ENCODE results near the gene PSEN2. TPM values are rescaled to one million over a fixed set of nuclear protein-coding genes. Genes with fewer than 3 reads are reported as not detected.
A peak's percentile ranks its signal among the peaks of the same experiment; 100 is the strongest.

PSEN2 gene
- total and polyA plus RNA-seq, 9 of the 15 experiments (the other 6 are each of a cell fraction or from before 2014, with no cell fraction given): 2.3 to 21.5 (median 13.7) TPM

DNA sequence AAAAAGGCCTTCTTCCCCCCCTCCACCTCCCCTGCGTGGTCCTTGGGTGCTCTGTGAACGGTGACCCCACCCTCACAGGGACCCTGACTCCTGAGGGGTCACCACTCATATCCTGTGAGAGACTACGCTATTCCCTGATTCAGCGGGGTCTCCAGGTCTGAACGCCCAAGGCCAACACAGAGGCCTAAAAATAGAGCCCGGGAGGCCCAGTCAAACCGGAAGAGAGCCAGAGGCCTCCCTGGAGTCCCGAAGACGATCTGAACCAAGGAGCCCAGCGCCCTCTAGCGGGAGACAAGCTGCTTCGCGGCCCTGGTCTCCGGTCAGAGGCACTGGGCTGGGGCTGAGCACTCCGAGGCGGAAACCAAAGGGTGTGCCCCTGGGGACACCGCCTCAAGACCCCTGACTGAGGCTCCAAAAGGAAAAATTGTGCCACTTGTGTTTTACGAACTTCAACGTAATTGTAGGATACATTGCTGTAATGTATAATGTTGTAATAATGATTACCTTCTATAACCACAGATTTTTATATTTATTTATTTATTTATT lies 42.4 kb upstream of the PSEN2 start (continued):
- TF ChIP-seq ZNF324 (CRISPR knock-in tag; IDR thresholded peaks at IDR 0.05) (no peak), SMARCB1 (IDR thresholded peaks at IDR 0.05; ENCODE audit: insufficient read length, low read depth) (no peak), SRF (CRISPR knock-in tag; IDR thresholded peaks at IDR 0.05) (peak in 1 of 2 experiments; percentile 48; a peak in 1 of 4 replicates), ZNF785 (CRISPR knock-in tag; IDR thresholded peaks at IDR 0.05) (no peak), NFE2L1 (tag; IDR thresholded peaks at IDR 0.05; ENCODE audit: borderline replicate concordance, low read depth) (no peak), ZNF668 (CRISPR knock-in tag; IDR thresholded peaks at IDR 0.05) (0 out of 2 replicates have a peak, but pooled peaks have one; percentile 2), FOXM1 (IDR thresholded peaks at IDR 0.05; ENCODE audit: low read depth) (no peak), FOXM1 (CRISPR knock-in tag; IDR thresholded peaks at IDR 0.05; ENCODE audit: low read depth) (no peak), PTBP1 (IDR thresholded peaks at IDR 0.05; ENCODE audit: low read depth, low read length) (no peak), NR4A1 (CRISPR knock-in tag; IDR thresholded peaks at IDR 0.05) (no peak), NR4A1 (tag; IDR thresholded peaks at IDR 0.05) (no peak), ZNF778 (CRISPR knock-in tag; IDR thresholded peaks at IDR 0.05) (no peak), CHD1 (IDR thresholded peaks at IDR 0.05; ENCODE audit: low read length) (no peak)
- TF ChIP-seq, protein P1, sequence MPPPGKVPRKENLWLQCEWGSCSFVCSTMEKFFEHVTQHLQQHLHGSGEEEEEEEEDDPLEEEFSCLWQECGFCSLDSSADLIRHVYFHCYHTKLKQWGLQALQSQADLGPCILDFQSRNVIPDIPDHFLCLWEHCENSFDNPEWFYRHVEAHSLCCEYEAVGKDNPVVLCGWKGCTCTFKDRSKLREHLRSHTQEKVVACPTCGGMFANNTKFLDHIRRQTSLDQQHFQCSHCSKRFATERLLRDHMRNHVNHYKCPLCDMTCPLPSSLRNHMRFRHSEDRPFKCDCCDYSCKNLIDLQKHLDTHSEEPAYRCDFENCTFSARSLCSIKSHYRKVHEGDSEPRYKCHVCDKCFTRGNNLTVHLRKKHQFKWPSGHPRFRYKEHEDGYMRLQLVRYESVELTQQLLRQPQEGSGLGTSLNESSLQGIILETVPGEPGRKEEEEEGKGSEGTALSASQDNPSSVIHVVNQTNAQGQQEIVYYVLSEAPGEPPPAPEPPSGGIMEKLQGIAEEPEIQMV (tag; conservative IDR thresholded peaks at IDR 0.05; ENCODE audit: low read depth): peak; percentile 64
- TF ChIP-seq, protein P2, sequence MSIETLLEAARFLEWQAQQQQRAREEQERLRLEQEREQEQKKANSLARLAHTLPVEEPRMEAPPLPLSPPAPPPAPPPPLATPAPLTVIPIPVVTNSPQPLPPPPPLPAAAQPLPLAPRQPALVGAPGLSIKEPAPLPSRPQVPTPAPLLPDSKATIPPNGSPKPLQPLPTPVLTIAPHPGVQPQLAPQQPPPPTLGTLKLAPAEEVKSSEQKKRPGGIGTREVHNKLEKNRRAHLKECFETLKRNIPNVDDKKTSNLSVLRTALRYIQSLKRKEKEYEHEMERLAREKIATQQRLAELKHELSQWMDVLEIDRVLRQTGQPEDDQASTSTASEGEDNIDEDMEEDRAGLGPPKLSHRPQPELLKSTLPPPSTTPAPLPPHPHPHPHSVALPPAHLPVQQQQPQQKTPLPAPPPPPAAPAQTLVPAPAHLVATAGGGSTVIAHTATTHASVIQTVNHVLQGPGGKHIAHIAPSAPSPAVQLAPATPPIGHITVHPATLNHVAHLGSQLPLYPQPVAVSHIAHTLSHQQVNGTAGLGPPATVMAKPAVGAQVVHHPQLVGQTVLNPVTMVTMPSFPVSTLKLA (conservative IDR thresholded peaks at IDR 0.05): no peak
- TF ChIP-seq, protein P3, sequence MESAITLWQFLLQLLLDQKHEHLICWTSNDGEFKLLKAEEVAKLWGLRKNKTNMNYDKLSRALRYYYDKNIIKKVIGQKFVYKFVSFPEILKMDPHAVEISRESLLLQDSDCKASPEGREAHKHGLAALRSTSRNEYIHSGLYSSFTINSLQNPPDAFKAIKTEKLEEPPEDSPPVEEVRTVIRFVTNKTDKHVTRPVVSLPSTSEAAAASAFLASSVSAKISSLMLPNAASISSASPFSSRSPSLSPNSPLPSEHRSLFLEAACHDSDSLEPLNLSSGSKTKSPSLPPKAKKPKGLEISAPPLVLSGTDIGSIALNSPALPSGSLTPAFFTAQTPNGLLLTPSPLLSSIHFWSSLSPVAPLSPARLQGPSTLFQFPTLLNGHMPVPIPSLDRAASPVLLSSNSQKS (CRISPR knock-in tag; IDR thresholded peaks at IDR 0.05): no peak
- TF ChIP-seq, protein P4, sequence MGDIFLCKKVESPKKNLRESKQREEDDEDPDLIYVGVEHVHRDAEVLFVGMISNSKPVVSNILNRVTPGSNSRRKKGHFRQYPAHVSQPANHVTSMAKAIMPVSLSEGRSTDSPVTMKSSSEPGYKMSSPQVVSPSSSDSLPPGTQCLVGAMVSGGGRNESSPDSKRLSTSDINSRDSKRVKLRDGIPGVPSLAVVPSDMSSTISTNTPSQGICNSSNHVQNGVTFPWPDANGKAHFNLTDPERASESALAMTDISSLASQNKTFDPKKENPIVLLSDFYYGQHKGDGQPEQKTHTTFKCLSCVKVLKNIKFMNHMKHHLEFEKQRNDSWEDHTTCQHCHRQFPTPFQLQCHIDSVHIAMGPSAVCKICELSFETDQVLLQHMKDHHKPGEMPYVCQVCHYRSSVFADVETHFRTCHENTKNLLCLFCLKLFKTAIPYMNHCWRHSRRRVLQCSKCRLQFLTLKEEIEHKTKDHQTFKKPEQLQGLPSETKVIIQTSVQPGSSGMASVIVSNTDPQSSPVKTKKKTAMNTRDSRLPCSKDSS (IDR thresholded peaks at IDR 0.05; ENCODE audit: low read depth, partially characterized antibody): no peak
- TF ChIP-seq, protein P5, sequence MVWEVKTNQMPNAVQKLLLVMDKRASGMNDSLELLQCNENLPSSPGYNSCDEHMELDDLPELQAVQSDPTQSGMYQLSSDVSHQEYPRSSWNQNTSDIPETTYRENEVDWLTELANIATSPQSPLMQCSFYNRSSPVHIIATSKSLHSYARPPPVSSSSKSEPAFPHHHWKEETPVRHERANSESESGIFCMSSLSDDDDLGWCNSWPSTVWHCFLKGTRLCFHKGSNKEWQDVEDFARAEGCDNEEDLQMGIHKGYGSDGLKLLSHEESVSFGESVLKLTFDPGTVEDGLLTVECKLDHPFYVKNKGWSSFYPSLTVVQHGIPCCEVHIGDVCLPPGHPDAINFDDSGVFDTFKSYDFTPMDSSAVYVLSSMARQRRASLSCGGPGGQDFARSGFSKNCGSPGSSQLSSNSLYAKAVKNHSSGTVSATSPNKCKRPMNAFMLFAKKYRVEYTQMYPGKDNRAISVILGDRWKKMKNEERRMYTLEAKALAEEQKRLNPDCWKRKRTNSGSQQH (CRISPR knock-in tag; IDR thresholded peaks at IDR 0.05): no peak
- TF ChIP-seq, protein P6, sequence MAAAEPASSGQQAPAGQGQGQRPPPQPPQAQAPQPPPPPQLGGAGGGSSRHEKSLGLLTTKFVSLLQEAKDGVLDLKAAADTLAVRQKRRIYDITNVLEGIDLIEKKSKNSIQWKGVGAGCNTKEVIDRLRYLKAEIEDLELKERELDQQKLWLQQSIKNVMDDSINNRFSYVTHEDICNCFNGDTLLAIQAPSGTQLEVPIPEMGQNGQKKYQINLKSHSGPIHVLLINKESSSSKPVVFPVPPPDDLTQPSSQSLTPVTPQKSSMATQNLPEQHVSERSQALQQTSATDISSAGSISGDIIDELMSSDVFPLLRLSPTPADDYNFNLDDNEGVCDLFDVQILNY (CRISPR knock-in tag; IDR thresholded peaks at IDR 0.05): no peak
